Lower lobe of right lung (tissue), 2 donors: ENCODE data around the gene MPP3. TPM values are rescaled to one million over a fixed set of nuclear protein-coding genes. Genes with fewer than 3 reads are reported as not detected.

ENCODE experiments used
- ATAC-seq, 2 donors: fragments of 200-7000 bp; cut with Tn5 transposase; one replicate each; pipeline ENCODE4 v1.9.1; 2020 to 2022; ENCODE audit warnings: mild to moderate bottlenecking in 2 of 2, moderate library complexity in 2 of 2
- DNase-seq: peaks from one replicate; pipeline ENCODE4 v3.0.0-alpha.2; 2020
- H3K27ac ChIP-seq: fragments of 200-600 bp; one replicate; pipeline ENCODE4 v1.8.0; 2022
- H3K27me3 ChIP-seq: fragments of 200-600 bp; one replicate; pipeline ENCODE4 v1.8.0; 2022; ENCODE audit warnings: low read depth
- H3K36me3 ChIP-seq: fragments of 200-600 bp; one replicate; pipeline ENCODE4 v1.8.0; 2022; ENCODE audit warnings: mild to moderate bottlenecking
- H3K4me1 ChIP-seq: fragments of 200-600 bp; one replicate; pipeline ENCODE4 v1.8.0; 2022
- H3K4me3 ChIP-seq: fragments of 200-600 bp; one replicate; pipeline ENCODE4 v1.8.0; 2022; ENCODE audit warnings: mild to moderate bottlenecking
- H3K9me3 ChIP-seq: fragments of 200-600 bp; one replicate; pipeline ENCODE4 v1.8.0; 2022
- intact Hi-C: fragments of 100-400 bp; cut with DNase I; formaldehyde crosslinking; loops from one replicate; pipeline ENCODE4 v1.11.0; 2022
- total RNA-seq: library from RNA; stranded (reverse); fragmentation: NEBNext Ultra II Directional; extraction: Animal tissue kit (Norgen Biotek cat#: 25700); gene quantifications from one replicate; pipeline ENCODE4 v1.2.1, GENCODE V29; 2021
- TF ChIP-seq, protein P1 (sequence below): fragments of 200-600 bp; IDR thresholded peaks from one replicate; pipeline ENCODE4 v1.8.0; 2022; ENCODE audit warnings: antibody characterized with exemption, mild to moderate bottlenecking
- donor health status: DM: no; HTN: yes; CAD: no; lungs with severe emphysema.

MPP3 gene
- total RNA-seq, 1 donor from 2014 or later, result 19.2 TPM

- intact Hi-C loops, result no loop called here
These were observed 12.2 kb downstream of the MPP3 start for GRCh38 chr17:43820759-43821158.

GRCh38 chr17:43818966-43819365 is 14.0 kb downstream of the MPP3 start:
- Histone ChIP-seq H3K4me3 (no peak overlapping the region), H3K27me3 (no peaks in the 10 kb centered on the region), H3K36me3 (peaks cover 19% of the 10 kb centered on the region), H3K4me1 (peaks cover 22% of the 10 kb centered on the region), H3K27ac (no peak overlapping the region), H3K9me3 (no peaks in the 10 kb centered on the region)
- intact Hi-C loops, result no loop called here
- ATAC-seq (no peak), DNase-seq (no peak)
- TF ChIP-seq, protein P1, sequence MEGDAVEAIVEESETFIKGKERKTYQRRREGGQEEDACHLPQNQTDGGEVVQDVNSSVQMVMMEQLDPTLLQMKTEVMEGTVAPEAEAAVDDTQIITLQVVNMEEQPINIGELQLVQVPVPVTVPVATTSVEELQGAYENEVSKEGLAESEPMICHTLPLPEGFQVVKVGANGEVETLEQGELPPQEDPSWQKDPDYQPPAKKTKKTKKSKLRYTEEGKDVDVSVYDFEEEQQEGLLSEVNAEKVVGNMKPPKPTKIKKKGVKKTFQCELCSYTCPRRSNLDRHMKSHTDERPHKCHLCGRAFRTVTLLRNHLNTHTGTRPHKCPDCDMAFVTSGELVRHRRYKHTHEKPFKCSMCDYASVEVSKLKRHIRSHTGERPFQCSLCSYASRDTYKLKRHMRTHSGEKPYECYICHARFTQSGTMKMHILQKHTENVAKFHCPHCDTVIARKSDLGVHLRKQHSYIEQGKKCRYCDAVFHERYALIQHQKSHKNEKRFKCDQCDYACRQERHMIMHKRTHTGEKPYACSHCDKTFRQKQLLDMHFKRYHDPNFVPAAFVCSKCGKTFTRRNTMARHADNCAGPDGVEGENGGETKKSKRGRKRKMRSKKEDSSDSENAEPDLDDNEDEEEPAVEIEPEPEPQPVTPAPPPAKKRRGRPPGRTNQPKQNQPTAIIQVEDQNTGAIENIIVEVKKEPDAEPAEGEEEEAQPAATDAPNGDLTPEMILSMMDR, result no peak

More at GRCh38 chr17:43820759-43821158, 12.2 kb downstream of the MPP3 start:
- Histone ChIP-seq H3K36me3 (peaks cover 22% of the 10 kb centered on the region), H3K4me3 (no peak overlapping the region), H3K27me3 (no peaks in the 10 kb centered on the region), H3K4me1 (peaks cover 21% of the 10 kb centered on the region), H3K27ac (no peak overlapping the region), H3K9me3 (no peaks in the 10 kb centered on the region)
- TF ChIP-seq, protein P1, result no peak
- ATAC-seq (no peak), DNase-seq (no peak)

GRCh38 chr17:43817826-43818225 is 15.1 kb downstream of the MPP3 start:
- H3K9me3 ChIP-seq, result no peaks in the 10 kb centered on the region
- TF ChIP-seq, protein P1, result no peak
- peaks cover 13% of the 10 kb centered on the region for H3K4me1 ChIP-seq
- no peak overlapping the region for H3K27ac ChIP-seq
- H3K4me3 ChIP-seq, result no peak overlapping the region
- DNase-seq (no peak), ATAC-seq (no peak)
- H3K27me3 ChIP-seq, result no peaks in the 10 kb centered on the region
- intact Hi-C loops, result no loop called here
- H3K36me3 ChIP-seq, result peaks cover 27% of the 10 kb centered on the region

GRCh38 chr17:43816336-43817320 is 16.3 kb downstream of the MPP3 start:
- H3K27ac ChIP-seq, result no peak overlapping the region
- no peaks in the 10 kb centered on the region for H3K9me3 ChIP-seq
- TF ChIP-seq, protein P1, result no peak
- H3K4me3 ChIP-seq, result no peak overlapping the region
- ATAC-seq (peak in 1 of 2 donors; percentile 5), DNase-seq (no peak)
- H3K36me3 ChIP-seq, result peaks cover 30% of the 10 kb centered on the region
- no peaks in the 10 kb centered on the region for H3K27me3 ChIP-seq
- intact Hi-C loops, result no loop called here
- H3K4me1 ChIP-seq, result peaks cover 8% of the 10 kb centered on the region

- intact Hi-C loops, result no loop called here
- Histone ChIP-seq H3K4me3 (no peak overlapping the region), H3K27ac (no peak overlapping the region), H3K4me1 (peaks cover 4% of the 10 kb centered on the region), H3K27me3 (no peaks in the 10 kb centered on the region), H3K36me3 (peaks cover 30% of the 10 kb centered on the region), H3K9me3 (no peaks in the 10 kb centered on the region)
- TF ChIP-seq, protein P1, result no peak
- ATAC-seq (no peak), DNase-seq (no peak)
These were observed 18.2 kb downstream of the MPP3 start for GRCh38 chr17:43814714-43815113.
